Panc1 (cell line): ENCODE data around the gene MTX1. TPM values are rescaled to one million over a fixed set of nuclear protein-coding genes. Genes with fewer than 3 reads are reported as not detected.
"Not testable (repeated sequence)": the region's sequence is repeated elsewhere in the genome, so short reads cannot be mapped to it uniquely, and the experiment has no call there.

Source experiments
- ATAC-seq: fragments of 200-7000 bp; cut with Tn5 transposase; 2 replicates; pipeline ENCODE4 v1.9.1; 2020; ENCODE audit warnings: mild to moderate bottlenecking, moderate library complexity
- BruUV-seq: library from RNA; stranded (reverse); fragments of 400-500 nt; replicated peaks from 2 replicates; lab custom pipeline; 2021; lab: Mats Ljungman, UMichigan
- CTCF ChIA-PET: fragments of 300-600 bp; sonication (Branson Sonifier 250); formaldehyde crosslinking; loops from one replicate; lab custom pipeline; 2022; ENCODE audit warnings: antibody characterized with exemption; lab: Charles Lee
- POLR2A ChIA-PET: fragments of 300-600 bp; sonication (Branson Sonifier 250); formaldehyde crosslinking; loops from one replicate; lab custom pipeline; 2022; ENCODE audit warnings: antibody characterized with exemption; lab: Charles Lee
- DNase-seq: peaks from one replicate; pipeline ENCODE4 v3.0.0-alpha.2; 2010; ENCODE audit warnings: low read depth, low spot score
- H3K27ac ChIP-seq: 2 replicates; pipeline ENCODE4 v1.5.1; 2011; ENCODE audit warnings: mild to moderate bottlenecking, low read length, inconsistent platforms
- H3K27me3 ChIP-seq: fragments of 200-500 bp; sonication (Bioruptor generic); 2 replicates; pipeline ENCODE4 v1.6.0; 2014; ENCODE audit warnings: low read length, inconsistent platforms; ENCODE audit not compliant: control insufficient read depth, insufficient read depth
- H3K36me3 ChIP-seq: fragments of 200-500 bp; sonication (Bioruptor generic); 2 replicates; pipeline ENCODE4 v1.5.1; 2014; ENCODE audit warnings: inconsistent platforms, mild to moderate bottlenecking, low read length, moderate library complexity; ENCODE audit not compliant: control insufficient read depth, insufficient read depth
- H3K4me1 ChIP-seq: 2 replicates; pipeline ENCODE4 v1.5.1; 2011; ENCODE audit warnings: inconsistent platforms, mild to moderate bottlenecking, low read length, moderate library complexity; ENCODE audit not compliant: control insufficient read depth, insufficient read depth
- H3K4me3 ChIP-seq, 2 experiments: 2 replicates each; pipeline ENCODE4 v1.5.1; 2011 to 2012; ENCODE audit warnings: low read depth in 2 of 2, low read length in 2 of 2, mild to moderate bottlenecking in 2 of 2, inconsistent platforms in 1 of 2, moderate library complexity in 1 of 2
- H3K9me3 ChIP-seq: fragments of 200-500 bp; sonication (Bioruptor generic); 2 replicates; pipeline ENCODE4 v1.5.1; 2014; ENCODE audit warnings: low read depth, mild to moderate bottlenecking, inconsistent platforms, low read length, moderate library complexity; ENCODE audit not compliant: control insufficient read depth, insufficient read depth
- CTCF ChIP-seq: fragments of 450-650 bp; IDR thresholded peaks from 2 replicates; pipeline ENCODE4 v1.5.1; 2017; ENCODE audit warnings: mild to moderate bottlenecking
- POLR2AphosphoS5 ChIP-seq: IDR thresholded peaks from 2 replicates; pipeline ENCODE4 v1.6.1; 2012; ENCODE audit warnings: mild to moderate bottlenecking, low read depth, low read length, moderate library complexity
- REST ChIP-seq, 2 experiments: IDR thresholded peaks; 2 replicates each; pipeline ENCODE4 v1.6.1; 2011 to 2012; ENCODE audit warnings: low read depth in 2 of 2, control low read depth in 1 of 2, low read length in 1 of 2, mild to moderate bottlenecking in 1 of 2, moderate library complexity in 1 of 2; ENCODE audit not compliant: insufficient read depth in 1 of 2
- SIN3A ChIP-seq: IDR thresholded peaks from 2 replicates; pipeline ENCODE4 v1.6.1; 2012; ENCODE audit warnings: low read depth, mild to moderate bottlenecking, low read length, moderate library complexity, borderline replicate concordance; ENCODE audit not compliant: insufficient read depth
- TCF7L2 ChIP-seq: IDR thresholded peaks from 2 replicates; pipeline ENCODE4 v1.6.1; 2011; ENCODE audit warnings: mild to moderate bottlenecking, low read depth, low read length, inconsistent platforms
- in situ Hi-C: cut with HindIII; loops from 2 replicates; pipeline ENCODE4 v1.10.0; 2016; ENCODE audit warnings: low sequenced_read_pairs, low pct_unique_long_range_greater_than_20kb
- intact Hi-C: fragments of 100-400 bp; cut with micrococcal nuclease; formaldehyde crosslinking; loops from one replicate; pipeline ENCODE4 v1.10.0; 2022; ENCODE audit not compliant: unreplicated experiment
- total RNA-seq: library from RNA; stranded (reverse); gene quantifications from one replicate; pipeline ENCODE4 v1.2.1, GENCODE V29; 2021; ENCODE audit not compliant: unreplicated experiment

Gene MTX1
- total RNA-seq, 1 experiment from 2014 or later: 53.6 TPM

- DNase-seq, POLR2A ChIA-PET, H3K4me1 ChIP-seq, H3K9me3 ChIP-seq, H3K4me3 ChIP-seq, H3K27ac ChIP-seq, CTCF ChIA-PET, H3K36me3 ChIP-seq, intact Hi-C loops, BruUV-seq, in situ Hi-C loops, H3K27me3 ChIP-seq: not testable (repeated sequence)
- peak; percentile 44; the same call in 1 of the 2 replicates for ATAC-seq
Observed at GRCh38 chr1:155233502-155233901, 25.0 kb downstream of the MTX1 start.

GRCh38 chr1:155235375-155235774 is 26.9 kb downstream of the MTX1 start:
- ATAC-seq, BruUV-seq, H3K4me3 ChIP-seq, DNase-seq, CTCF ChIA-PET, H3K27ac ChIP-seq, H3K9me3 ChIP-seq, H3K36me3 ChIP-seq, intact Hi-C loops, POLR2A ChIA-PET, H3K4me1 ChIP-seq, in situ Hi-C loops, H3K27me3 ChIP-seq: not testable (repeated sequence)

- BruUV-seq: no TSS peak
- peaks cover 4% of the 10 kb centered on the region; the same call in 1 of the 2 replicates for H3K4me1 ChIP-seq
- CTCF ChIA-PET: interaction anchor here (0.6 kb wide), 1 partner anchor 277 kb away, joined by 12 read pairs; no protein-coding TSS in a partner anchor
- DNase-seq (no peak), ATAC-seq (no peak)
- in situ Hi-C loops (no loop called here), intact Hi-C loops (no loop called here)
- H3K27me3 ChIP-seq: no peaks in the 10 kb centered on the region
- no peak overlapping the region for H3K4me3 ChIP-seq
- H3K36me3 ChIP-seq: no peaks in the 10 kb centered on the region
- no peaks in the 10 kb centered on the region for H3K9me3 ChIP-seq
- TF ChIP-seq SIN3A (no peak), TCF7L2 (no peak), REST (IDR thresholded peaks at IDR 0.05; ENCODE audit: insufficient read depth in 1 of 2, low read depth in 2 of 2, low read length in 1 of 2) (no peak), CTCF (no peak), POLR2AphosphoS5 (no peak)
- no peak overlapping the region for H3K27ac ChIP-seq
- POLR2A ChIA-PET: no interaction called here
Observed at GRCh38 chr1:155236451-155236850, 28.0 kb downstream of the MTX1 start.
